ENCODE results near the gene FGGY.

FGGY gene

DNA sequence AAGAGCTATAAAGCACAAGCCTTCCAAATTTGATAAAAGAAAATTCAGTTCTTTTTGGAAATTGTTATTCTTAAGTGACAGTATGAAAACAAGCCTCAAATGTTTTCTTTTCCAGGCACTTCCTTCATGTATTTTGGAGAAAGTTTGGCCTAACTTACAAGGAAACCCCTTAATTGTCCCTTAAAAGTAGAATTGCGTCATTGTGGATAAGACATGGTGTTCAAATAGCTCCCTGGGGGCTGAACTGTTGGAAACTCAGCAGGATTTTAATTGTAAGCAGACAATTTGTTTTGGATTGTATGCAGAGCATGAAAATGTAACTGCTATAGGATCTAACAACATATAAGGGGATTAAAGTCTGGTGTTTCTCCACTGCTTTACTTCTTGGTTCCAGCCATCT lies 35.4 kb upstream of the FGGY start:
- no peak overlapping the region for H3K4me3 ChIP-seq (replicated peaks; ENCODE audit: low read depth, low read length)
- no peaks in the 10 kb centered on the region for H3K36me3 ChIP-seq (ENCODE audit: control insufficient read depth, insufficient read depth, low read length)
- TF ChIP-seq, protein P1, sequence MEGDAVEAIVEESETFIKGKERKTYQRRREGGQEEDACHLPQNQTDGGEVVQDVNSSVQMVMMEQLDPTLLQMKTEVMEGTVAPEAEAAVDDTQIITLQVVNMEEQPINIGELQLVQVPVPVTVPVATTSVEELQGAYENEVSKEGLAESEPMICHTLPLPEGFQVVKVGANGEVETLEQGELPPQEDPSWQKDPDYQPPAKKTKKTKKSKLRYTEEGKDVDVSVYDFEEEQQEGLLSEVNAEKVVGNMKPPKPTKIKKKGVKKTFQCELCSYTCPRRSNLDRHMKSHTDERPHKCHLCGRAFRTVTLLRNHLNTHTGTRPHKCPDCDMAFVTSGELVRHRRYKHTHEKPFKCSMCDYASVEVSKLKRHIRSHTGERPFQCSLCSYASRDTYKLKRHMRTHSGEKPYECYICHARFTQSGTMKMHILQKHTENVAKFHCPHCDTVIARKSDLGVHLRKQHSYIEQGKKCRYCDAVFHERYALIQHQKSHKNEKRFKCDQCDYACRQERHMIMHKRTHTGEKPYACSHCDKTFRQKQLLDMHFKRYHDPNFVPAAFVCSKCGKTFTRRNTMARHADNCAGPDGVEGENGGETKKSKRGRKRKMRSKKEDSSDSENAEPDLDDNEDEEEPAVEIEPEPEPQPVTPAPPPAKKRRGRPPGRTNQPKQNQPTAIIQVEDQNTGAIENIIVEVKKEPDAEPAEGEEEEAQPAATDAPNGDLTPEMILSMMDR (IDR thresholded peaks at IDR 0.05; ENCODE audit: insufficient read depth, low read length, poor library complexity, severe bottlenecking), result no peak
- H3K27me3 ChIP-seq (replicated peaks; ENCODE audit: control insufficient read depth, insufficient read depth, low read length), result no peaks in the 10 kb centered on the region
- DNase-seq (ENCODE audit: extremely low read depth, insufficient read length), result no peak

DNA sequence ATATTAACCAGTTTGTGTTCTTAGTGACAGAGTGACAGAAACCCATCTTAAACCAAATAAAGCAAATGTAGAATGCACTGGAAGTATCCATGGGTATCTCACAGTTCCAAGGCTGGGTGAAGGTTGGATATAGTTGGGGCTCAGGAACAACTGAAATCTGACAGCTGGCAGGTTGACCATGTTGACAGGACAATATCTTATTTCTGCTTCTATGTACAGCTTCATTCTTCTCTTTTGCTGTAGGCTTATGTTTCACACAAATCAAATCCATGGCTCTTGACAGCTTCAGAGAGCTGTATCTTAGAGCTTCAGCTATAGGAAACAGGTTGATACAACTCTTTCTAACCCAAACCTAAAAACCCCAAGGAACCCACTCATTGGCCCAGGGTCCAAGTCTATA lies 34.3 kb upstream of the FGGY start:
- Histone ChIP-seq H3K36me3 (ENCODE audit: control insufficient read depth, insufficient read depth, low read length) (no peaks in the 10 kb centered on the region), H3K27me3 (replicated peaks; ENCODE audit: control insufficient read depth, insufficient read depth, low read length) (no peaks in the 10 kb centered on the region), H3K4me3 (replicated peaks; ENCODE audit: low read depth, low read length) (no peak overlapping the region)
- TF ChIP-seq, protein P1 (IDR thresholded peaks at IDR 0.05; ENCODE audit: insufficient read depth, low read length, poor library complexity, severe bottlenecking), result no peak
- DNase-seq (ENCODE audit: extremely low read depth, insufficient read length), result no peak

DNA sequence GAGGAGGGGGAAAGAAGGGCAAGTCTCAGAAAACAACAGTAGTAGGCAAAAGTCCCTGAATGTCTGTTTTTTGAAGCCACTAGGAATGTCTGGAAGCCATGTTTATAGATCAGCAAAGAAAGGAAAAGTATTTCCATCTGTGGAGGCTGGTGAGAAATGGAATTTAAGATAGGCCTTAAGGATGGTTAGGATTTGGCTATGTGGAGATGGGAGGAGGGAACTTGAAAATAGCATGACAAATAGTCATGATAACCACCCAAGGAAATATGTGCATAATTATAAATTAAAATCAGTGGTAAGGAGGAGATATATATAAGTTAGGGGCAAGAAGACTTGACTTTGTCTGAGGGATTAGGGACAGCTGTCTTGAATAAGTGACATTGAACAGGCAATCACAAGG lies 33.8 kb upstream of the FGGY start:
- Histone ChIP-seq H3K36me3 (ENCODE audit: control insufficient read depth, insufficient read depth, low read length) (no peaks in the 10 kb centered on the region), H3K4me3 (replicated peaks; ENCODE audit: low read depth, low read length) (no peak overlapping the region), H3K27me3 (replicated peaks; ENCODE audit: control insufficient read depth, insufficient read depth, low read length) (no peaks in the 10 kb centered on the region)
- TF ChIP-seq, protein P1 (IDR thresholded peaks at IDR 0.05; ENCODE audit: insufficient read depth, low read length, poor library complexity, severe bottlenecking), result no peak
- no peak for DNase-seq (ENCODE audit: extremely low read depth, insufficient read length)

GRCh38 chr1:59265622-59266021 lies 31.3 kb upstream of the FGGY start:
- Histone ChIP-seq H3K36me3 (ENCODE audit: control insufficient read depth, insufficient read depth, low read length) (no peaks in the 10 kb centered on the region), H3K4me3 (replicated peaks; ENCODE audit: low read depth, low read length) (no peak overlapping the region)

GRCh38 chr1:59266180-59266926 lies 30.5 kb upstream of the FGGY start:
- Histone ChIP-seq H3K36me3 (ENCODE audit: control insufficient read depth, insufficient read depth, low read length) (no peaks in the 10 kb centered on the region), H3K27me3 (replicated peaks; ENCODE audit: control insufficient read depth, insufficient read depth, low read length) (no peaks in the 10 kb centered on the region), H3K4me3 (replicated peaks; ENCODE audit: low read depth, low read length) (no peak overlapping the region)
- peak; percentile 25 for DNase-seq (ENCODE audit: extremely low read depth, insufficient read length)
- TF ChIP-seq, protein P1 (IDR thresholded peaks at IDR 0.05; ENCODE audit: insufficient read depth, low read length, poor library complexity, severe bottlenecking), result no peak

More at GRCh38 chr1:59265622-59266021, 31.3 kb upstream of the FGGY start:
- TF ChIP-seq, protein P1 (IDR thresholded peaks at IDR 0.05; ENCODE audit: insufficient read depth, low read length, poor library complexity, severe bottlenecking), result no peak
- H3K27me3 ChIP-seq (replicated peaks; ENCODE audit: control insufficient read depth, insufficient read depth, low read length), result no peaks in the 10 kb centered on the region
- no peak for DNase-seq (ENCODE audit: extremely low read depth, insufficient read length)

DNA sequence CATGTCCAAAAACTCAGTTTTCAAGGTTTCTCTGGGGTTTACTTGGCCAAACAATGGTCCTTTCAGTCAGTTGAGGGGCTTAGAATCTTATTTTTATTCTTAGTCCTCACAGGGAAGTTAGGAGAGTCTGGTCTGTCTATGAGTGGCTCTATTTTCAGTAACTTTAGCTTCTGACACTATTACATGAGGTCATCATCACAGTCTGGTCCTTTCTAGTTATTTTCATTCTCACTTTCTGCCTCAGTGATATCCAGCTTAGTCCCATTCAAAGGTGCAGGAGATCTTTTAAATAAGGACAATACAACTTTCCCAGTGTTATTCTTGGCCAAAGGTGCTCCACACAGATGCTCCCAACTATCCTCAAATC lies 30.0 kb upstream of the FGGY start:
- Histone ChIP-seq H3K4me3 (replicated peaks; ENCODE audit: low read depth, low read length) (no peak overlapping the region), H3K27me3 (replicated peaks; ENCODE audit: control insufficient read depth, insufficient read depth, low read length) (no peaks in the 10 kb centered on the region), H3K36me3 (ENCODE audit: control insufficient read depth, insufficient read depth, low read length) (no peaks in the 10 kb centered on the region)
- DNase-seq (ENCODE audit: extremely low read depth, insufficient read length), result no peak
- TF ChIP-seq, protein P1 (IDR thresholded peaks at IDR 0.05; ENCODE audit: insufficient read depth, low read length, poor library complexity, severe bottlenecking), result no peak

Measured in GM06990 (cell line).